Endothelial cell of umbilical vein (primary cell): ENCODE data around the gene KAZN. TPM values are rescaled to one million over a fixed set of nuclear protein-coding genes. Genes with fewer than 3 reads are reported as not detected.

Experiments
- BruUV-seq: library from RNA; stranded (reverse); fragments of 400-500 nt; replicated peaks from 2 replicates; lab custom pipeline; 2021; lab: Mats Ljungman, UMichigan
- CTCF ChIA-PET: fragments of 300-600, 350-600 bp; sonication (Branson Sonifier 250); formaldehyde crosslinking; loops from one replicate; lab custom pipeline; 2021; ENCODE audit warnings: antibody characterized with exemption, inconsistent platforms; lab: Charles Lee
- POLR2A ChIA-PET: fragments of 300-600, 350-600 bp; sonication (Branson Sonifier 250); formaldehyde crosslinking; loops from one replicate; lab custom pipeline; 2021; ENCODE audit warnings: antibody characterized with exemption, inconsistent platforms; lab: Charles Lee
- DNase-seq: peaks from one replicate; pipeline ENCODE4 v3.0.0-alpha.2; 2011; ENCODE audit warnings: low read depth, low spot score
- FAIRE-seq: peaks from 2 replicates; lab custom pipeline; 2011; peaks lifted over from hg19 to GRCh38; lab: Jason Lieb, UNC
- H2AFZ ChIP-seq: 2 replicates; pipeline ENCODE4 v1.6.0; 2012; ENCODE audit warnings: low read depth, low read length, control low read depth, inconsistent platforms
- H3K27ac ChIP-seq: 2 replicates; pipeline ENCODE4 v1.5.1; 2011; ENCODE audit warnings: low read depth, mild to moderate bottlenecking, control low read depth, low read length, moderate library complexity; ENCODE audit not compliant: insufficient read depth
- H3K27me3 ChIP-seq, 2 experiments: 2 replicates each; pipeline versions ENCODE4 v1.6.0 to v1.6.1; 2011; ENCODE audit warnings: low read length in 2 of 2, mixed read lengths in 1 of 2; ENCODE audit not compliant: control insufficient read depth in 2 of 2, insufficient read depth in 2 of 2
- H3K36me3 ChIP-seq, 2 experiments: 2 replicates in 1 of 2; 3 replicates in 1 of 2; pipeline ENCODE4 v1.5.1; 2011; ENCODE audit warnings: low read length in 2 of 2, mild to moderate bottlenecking in 1 of 2, moderate library complexity in 1 of 2; ENCODE audit not compliant: control insufficient read depth in 2 of 2, insufficient read depth in 2 of 2; ENCODE audit errors: extremely low read depth in 1 of 2
- H3K4me1 ChIP-seq: 3 replicates; pipeline ENCODE4 v1.5.1; 2011; ENCODE audit warnings: mild to moderate bottlenecking, low read length; ENCODE audit not compliant: control insufficient read depth, insufficient read depth; ENCODE audit errors: extremely low read depth
- H3K4me2 ChIP-seq: 2 replicates; pipeline ENCODE4 v1.6.1; 2011; ENCODE audit warnings: low read length, control low read depth, mixed read lengths; ENCODE audit not compliant: insufficient read depth
- H3K4me3 ChIP-seq, 3 experiments: fragments of 200-600 bp in 1 of 3; sonication (generic), shearing (Covaris generic) in 1 of 3; replicated peaks in 1 of 3; 2 replicates each; pipeline ENCODE4 v1.5.1; 2011 to 2016; ENCODE audit warnings: control low read depth in 3 of 3, low read length in 3 of 3, mild to moderate bottlenecking in 2 of 3, inconsistent platforms in 1 of 3, low read depth in 1 of 3, moderate library complexity in 1 of 3; ENCODE audit not compliant: insufficient read depth in 1 of 3
- H3K79me2 ChIP-seq: 2 replicates; pipeline ENCODE4 v1.6.0; 2012; ENCODE audit warnings: low read length, inconsistent platforms; ENCODE audit not compliant: control insufficient read depth, insufficient read depth
- H3K9ac ChIP-seq: replicated peaks from 2 replicates; pipeline ENCODE3; 2011; ENCODE audit warnings: low read length, control low read depth; ENCODE audit not compliant: insufficient read depth; ENCODE audit errors: extremely low read depth
- H3K9me1 ChIP-seq: replicated peaks from 3 replicates; pipeline ENCODE4 v1.6.0; 2011; ENCODE audit warnings: mild to moderate bottlenecking, low read length; ENCODE audit not compliant: control insufficient read depth, insufficient read depth; ENCODE audit errors: extremely low read depth
- H3K9me3 ChIP-seq: replicated peaks from 2 replicates; pipeline ENCODE4 v1.5.1; 2012; ENCODE audit warnings: low read length, inconsistent platforms; ENCODE audit not compliant: control insufficient read depth, insufficient read depth
- H4K20me1 ChIP-seq: replicated peaks from 2 replicates; pipeline ENCODE3; 2011; ENCODE audit warnings: mild to moderate bottlenecking, low read length; ENCODE audit not compliant: control insufficient read depth, insufficient read depth; ENCODE audit errors: extremely low read depth
- EZH2 ChIP-seq: IDR thresholded peaks from 2 replicates; pipeline ENCODE4 v1.6.1; 2012; ENCODE audit warnings: borderline replicate concordance, low read depth, mild to moderate bottlenecking, moderate library complexity, low read length, inconsistent platforms; ENCODE audit not compliant: severe bottlenecking
- FOS ChIP-seq: IDR thresholded peaks from 2 replicates; pipeline ENCODE4 v1.6.1; 2011; ENCODE audit warnings: mild to moderate bottlenecking, low read length, moderate library complexity, borderline replicate concordance; ENCODE audit not compliant: insufficient read depth
- GATA2 ChIP-seq: IDR thresholded peaks from 2 replicates; pipeline ENCODE4 v1.7.0; 2011; ENCODE audit warnings: low read depth, mild to moderate bottlenecking, moderate library complexity, mixed read lengths, low read length; ENCODE audit not compliant: insufficient read length, insufficient read depth
- JUN ChIP-seq: IDR thresholded peaks from 2 replicates; pipeline ENCODE4 v1.6.1; 2011; ENCODE audit warnings: borderline replicate concordance, low read depth; ENCODE audit not compliant: insufficient read length, insufficient read depth
- MAX ChIP-seq: IDR thresholded peaks from 2 replicates; pipeline ENCODE4 v1.6.1; 2011; ENCODE audit not compliant: insufficient read depth, insufficient read length
- MYC ChIP-seq: IDR thresholded peaks from one replicate; pipeline ENCODE4 v1.6.1; 2011; ENCODE audit warnings: mild to moderate bottlenecking, low read depth, low read length
- POLR2A ChIP-seq: IDR thresholded peaks from 2 replicates; pipeline ENCODE4 v1.6.1; 2012; ENCODE audit warnings: low read depth, mild to moderate bottlenecking, control low read depth, low read length
- POLR2AphosphoS5 ChIP-seq: IDR thresholded peaks from 2 replicates; pipeline ENCODE4 v1.6.1; 2012; ENCODE audit warnings: low read depth, mild to moderate bottlenecking, control low read depth, low read length, moderate library complexity; ENCODE audit not compliant: insufficient read depth
- dilution Hi-C: fragments of 300-500 bp; cut with MboI; formaldehyde crosslinking; loops from one replicate; pipeline ENCODE4 v1.15.0; 2019; ENCODE audit warnings: low sequenced_read_pairs; ENCODE audit not compliant: extremely low pct_ligation_motif_present
- intact Hi-C: fragments of 100-400 bp; cut with micrococcal nuclease; formaldehyde crosslinking; loops from one replicate; pipeline ENCODE4 v1.10.0; 2022
- polyA plus RNA-seq, 4 experiments: library from polyadenylated mRNA; depleted of rRNA in 3 of 4; stranded (reverse) in 3 of 4; unstranded in 1 of 4; fragments of >200 nt; gene quantifications; 2 replicates each; pipeline versions ENCODE4 v1.2.1 to v1.2.3, GENCODE V29; 2011 to 2012; ENCODE audit warnings: missing spikeins in 1 of 4
- total RNA-seq: library from RNA; stranded (reverse); gene quantifications from 2 replicates; pipeline ENCODE4 v1.2.3, GENCODE V29; 2021
- TF ChIP-seq, protein P1 (sequence below), 2 donors: IDR thresholded peaks; 1 replicate in 1 of 2; 2 replicates in 1 of 2; pipeline ENCODE4 v1.5.1; 2011; ENCODE audit warnings: low read length in 2 of 2, mild to moderate bottlenecking in 2 of 2, moderate library complexity in 2 of 2, control low read depth in 1 of 2, inconsistent platforms in 1 of 2, low read depth in 1 of 2; ENCODE audit not compliant: insufficient read depth in 1 of 2; ENCODE audit errors: extremely low read depth in 1 of 2

The KAZN gene
- total and polyA plus RNA-seq, 2 donors (not counting 3 experiments of a cell fraction or from before 2014, with no cell fraction given) = 1.6 to 5.8 TPM

GRCh38 chr1:15122331-15122730 lies 523.8 kb downstream of the KAZN start:
- BruUV-seq = no TSS peak
- CTCF ChIA-PET = interaction anchor here (0.9 to 1.2 kb wide), 2 partner anchors 11 to 149 kb away, joined by 3 read pairs; no protein-coding TSS in a partner anchor

More at GRCh38 chr1:15122331-15122730, 523.8 kb downstream of the KAZN start:
- no peak for TF ChIP-seq POLR2A
- no peak for TF ChIP-seq POLR2AphosphoS5
- no peak for TF ChIP-seq EZH2
- no peak for TF ChIP-seq JUN
- TF ChIP-seq, protein P1, sequence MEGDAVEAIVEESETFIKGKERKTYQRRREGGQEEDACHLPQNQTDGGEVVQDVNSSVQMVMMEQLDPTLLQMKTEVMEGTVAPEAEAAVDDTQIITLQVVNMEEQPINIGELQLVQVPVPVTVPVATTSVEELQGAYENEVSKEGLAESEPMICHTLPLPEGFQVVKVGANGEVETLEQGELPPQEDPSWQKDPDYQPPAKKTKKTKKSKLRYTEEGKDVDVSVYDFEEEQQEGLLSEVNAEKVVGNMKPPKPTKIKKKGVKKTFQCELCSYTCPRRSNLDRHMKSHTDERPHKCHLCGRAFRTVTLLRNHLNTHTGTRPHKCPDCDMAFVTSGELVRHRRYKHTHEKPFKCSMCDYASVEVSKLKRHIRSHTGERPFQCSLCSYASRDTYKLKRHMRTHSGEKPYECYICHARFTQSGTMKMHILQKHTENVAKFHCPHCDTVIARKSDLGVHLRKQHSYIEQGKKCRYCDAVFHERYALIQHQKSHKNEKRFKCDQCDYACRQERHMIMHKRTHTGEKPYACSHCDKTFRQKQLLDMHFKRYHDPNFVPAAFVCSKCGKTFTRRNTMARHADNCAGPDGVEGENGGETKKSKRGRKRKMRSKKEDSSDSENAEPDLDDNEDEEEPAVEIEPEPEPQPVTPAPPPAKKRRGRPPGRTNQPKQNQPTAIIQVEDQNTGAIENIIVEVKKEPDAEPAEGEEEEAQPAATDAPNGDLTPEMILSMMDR (IDR thresholded peaks at IDR 0.05; ENCODE audit: extremely low read depth in 1 of 2, insufficient read depth in 1 of 2, low read depth in 1 of 2, low read length in 2 of 2) = no peak
- TF ChIP-seq FOS = no peak
- TF ChIP-seq MYC = no peak
- no peak for TF ChIP-seq GATA2
- TF ChIP-seq MAX = no peak
- Histone ChIP-seq H3K4me2 (no peak overlapping the region), H3K79me2 (no peaks in the 10 kb centered on the region), H4K20me1 (no peaks in the 10 kb centered on the region), H3K36me3 (no peaks in the 10 kb centered on the region), H3K9me3 (no peaks in the 10 kb centered on the region), H3K27ac (no peak overlapping the region), H2AFZ (no peak overlapping the region), H3K4me1 (no peaks in the 10 kb centered on the region), H3K9ac (no peak overlapping the region), H3K9me1 (no peaks in the 10 kb centered on the region), H3K27me3 (no peaks in the 10 kb centered on the region), H3K4me3 (no peak overlapping the region)
- POLR2A ChIA-PET = no interaction called here
- dilution Hi-C loops = no loop called here
- intact Hi-C loops = no loop called here
- FAIRE-seq (no peak), DNase-seq (no peak)
